Islet of Langerhans (tissue), 1 donor: Measurements from ENCODE around the gene BBX.

Experiments used
- FAIRE-seq: peaks from one replicate; lab custom pipeline; 2011; peaks lifted over from hg19 to GRCh38; lab: Jason Lieb, UNC

BBX gene

DNA sequence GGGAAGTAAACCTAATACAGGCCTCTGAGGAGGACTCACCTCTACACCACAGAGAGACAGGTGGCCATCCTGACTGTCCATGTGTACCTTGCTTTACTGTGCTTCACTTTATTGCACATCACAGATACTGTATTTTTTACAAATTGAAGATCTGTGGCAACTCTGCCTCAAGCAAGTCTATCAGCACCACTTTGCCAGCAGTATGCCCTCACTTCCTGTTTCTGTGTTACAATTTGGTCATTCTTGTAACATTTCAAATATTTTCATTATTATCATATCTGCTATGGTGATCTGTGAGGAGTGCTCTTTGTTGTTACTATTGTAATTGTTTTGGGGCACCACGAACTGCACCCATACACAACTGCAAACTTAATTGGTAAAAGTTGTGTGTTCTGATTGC, 78.0 kb downstream of the BBX start:
- FAIRE-seq = no peak

DNA sequence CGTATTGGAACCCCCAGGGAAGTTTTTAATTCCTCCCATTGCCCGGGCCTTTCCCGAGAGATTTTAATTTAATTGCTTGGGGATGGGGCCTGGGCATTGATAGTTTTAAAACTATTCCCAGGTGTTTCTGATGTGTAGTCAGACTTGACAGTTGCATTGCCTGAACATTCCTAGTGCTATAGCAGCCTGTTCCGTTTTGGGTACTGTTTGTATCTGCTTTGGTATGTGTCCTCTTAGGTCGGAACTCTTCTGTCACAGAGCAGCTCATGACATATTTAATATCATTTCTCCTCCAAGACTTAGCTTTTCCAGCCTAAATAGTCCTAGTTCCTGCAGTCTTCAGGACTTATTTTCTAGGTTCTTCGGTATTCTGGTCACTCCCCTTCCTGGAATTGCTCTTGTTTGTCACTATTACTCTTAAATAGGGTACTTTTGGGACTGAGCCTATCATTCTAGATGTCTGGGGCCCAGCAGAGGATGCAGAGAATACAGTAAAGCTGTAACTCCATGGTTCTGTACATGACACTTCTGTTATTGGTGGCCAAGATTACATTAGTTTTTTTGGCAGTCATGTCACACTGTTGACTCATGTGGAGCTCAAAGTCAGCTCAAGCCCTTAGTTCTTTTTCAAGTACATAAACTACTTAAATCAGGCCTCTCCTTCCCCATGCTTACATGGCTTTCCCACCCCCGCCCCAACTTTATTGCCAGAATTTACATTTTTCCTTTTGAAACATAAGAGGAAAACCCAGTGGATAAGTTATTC, 81.5 kb downstream of the BBX start:
- no peak for FAIRE-seq

DNA sequence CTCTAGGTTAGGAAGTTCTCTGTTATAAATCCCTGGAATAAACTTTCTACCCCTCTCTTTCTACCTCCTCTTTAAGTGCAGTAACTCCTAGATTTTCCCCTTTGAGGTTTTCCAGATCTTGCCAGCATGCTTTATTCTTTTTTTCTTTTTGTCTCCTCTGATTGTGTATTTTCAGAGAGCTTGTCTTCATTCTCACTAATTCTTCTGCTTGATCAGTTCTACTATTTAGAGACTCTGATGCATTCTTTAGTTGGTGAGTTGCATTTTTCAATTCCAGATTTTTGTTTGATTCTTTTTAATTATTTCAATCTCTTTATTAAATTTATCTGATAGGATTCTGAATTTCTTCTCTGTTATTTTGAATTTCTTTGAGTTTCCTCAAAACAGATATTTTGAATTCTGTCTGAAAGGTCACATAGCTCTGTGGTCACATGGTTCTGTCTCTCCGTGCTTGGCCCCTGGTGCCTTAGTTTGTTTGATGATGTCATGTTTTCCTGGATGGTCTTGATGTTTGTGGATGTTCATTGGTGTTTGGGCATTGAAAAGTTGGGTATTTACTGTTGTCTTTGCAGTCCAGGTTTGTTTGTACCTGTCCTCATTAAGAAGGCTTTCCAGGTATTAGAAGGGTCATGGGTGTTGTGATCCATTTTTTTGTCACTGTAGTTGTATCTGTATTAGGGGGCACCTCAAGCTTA, 89.2 kb downstream of the BBX start:
- peak; percentile 69 for FAIRE-seq

DNA sequence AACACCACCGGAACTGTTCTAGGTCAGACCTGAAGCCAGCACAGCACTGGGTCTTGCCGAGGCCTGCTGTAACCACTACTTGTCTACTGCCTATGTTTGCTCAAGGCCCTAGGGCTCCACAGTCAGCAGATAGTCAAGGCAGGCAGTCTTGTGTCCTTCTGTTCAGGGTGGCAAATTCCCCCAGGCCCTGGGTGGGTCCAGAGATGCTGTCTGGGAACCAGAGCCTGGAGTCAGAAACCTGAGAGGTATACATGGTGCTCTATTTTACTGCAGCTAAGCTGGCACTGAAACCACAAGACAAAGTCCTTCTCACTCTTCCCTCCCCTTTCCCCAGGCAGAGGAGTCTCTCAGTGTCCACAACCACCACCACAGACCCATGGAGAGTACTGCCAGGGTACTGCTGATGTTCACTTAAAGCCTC, 89.9 kb downstream of the BBX start:
- no peak for FAIRE-seq

GRCh38 chr3:107619549-107619948, 96.8 kb downstream of the BBX start:
- FAIRE-seq = no peak

GRCh38 chr3:107620534-107620933, 97.8 kb downstream of the BBX start:
- FAIRE-seq = no peak

DNA sequence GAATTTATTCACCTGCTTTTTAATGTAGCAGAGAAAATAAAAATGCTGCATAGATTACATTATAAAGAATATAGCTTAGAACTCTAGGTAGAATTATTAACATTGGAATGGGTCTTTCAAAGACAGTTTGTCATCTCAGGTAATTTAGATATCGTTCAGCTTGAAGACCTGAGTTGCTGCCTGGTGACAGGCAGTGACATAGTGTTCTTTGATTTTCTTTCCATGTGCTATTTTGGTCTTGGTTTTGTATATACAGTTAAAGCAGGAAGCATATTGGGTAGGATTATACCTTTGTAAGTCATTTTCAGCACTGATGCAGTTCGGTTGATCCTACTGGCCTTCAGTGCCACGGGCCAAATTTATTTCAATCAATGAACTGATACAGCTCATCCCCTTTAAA, 98.7 kb downstream of the BBX start:
- FAIRE-seq = no peak

- FAIRE-seq = peak; percentile 92
Measured at GRCh38 chr3:107627962-107628542, 105.3 kb downstream of the BBX start.

- FAIRE-seq = no peak
Measured at GRCh38 chr3:107629566-107629965, 106.8 kb downstream of the BBX start.

GRCh38 chr3:107630779-107631178, 108.0 kb downstream of the BBX start:
- no peak for FAIRE-seq

DNA sequence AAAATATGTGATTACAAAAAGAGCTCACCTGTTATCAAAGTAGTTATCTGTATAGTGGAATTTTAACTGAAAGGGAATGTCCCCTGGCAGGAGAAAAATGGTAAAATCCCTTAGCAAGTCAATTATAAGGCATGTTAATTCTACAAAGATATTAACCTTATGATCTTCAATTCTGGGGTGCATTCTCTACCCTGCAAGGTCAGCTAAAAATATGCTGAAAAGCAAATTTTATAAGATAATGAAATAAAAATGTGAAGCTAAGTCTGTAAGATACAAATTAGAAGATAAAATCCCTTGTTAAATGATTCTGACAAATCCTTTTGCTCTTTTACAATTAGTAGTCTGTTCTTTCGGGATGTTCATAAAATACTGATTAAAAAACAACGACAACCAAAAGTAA, 109.8 kb downstream of the BBX start:
- FAIRE-seq = no peak

GRCh38 chr3:107633327-107634098, 110.8 kb downstream of the BBX start:
- FAIRE-seq = peak; percentile 13

DNA sequence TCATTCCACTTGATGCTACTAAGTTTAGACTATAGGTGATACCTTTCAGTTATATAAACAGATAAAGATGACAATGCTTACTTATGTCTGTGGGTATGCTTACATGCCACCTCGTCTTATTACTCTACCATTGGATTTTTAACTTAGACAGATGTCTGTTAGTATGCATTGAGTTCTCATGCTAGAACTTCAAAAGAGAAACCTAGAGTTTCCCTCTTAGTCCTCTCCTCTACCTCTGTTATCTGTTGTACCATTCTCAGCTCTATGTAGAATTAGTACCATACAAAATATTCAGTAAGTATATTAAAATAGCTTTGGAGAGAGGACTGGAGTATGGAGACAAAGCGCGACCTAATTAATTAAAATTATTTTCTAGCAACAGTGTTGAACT, 111.3 kb downstream of the BBX start:
- no peak for FAIRE-seq

GRCh38 chr3:107637416-107638183, 114.8 kb downstream of the BBX start:
- no peak for FAIRE-seq

DNA sequence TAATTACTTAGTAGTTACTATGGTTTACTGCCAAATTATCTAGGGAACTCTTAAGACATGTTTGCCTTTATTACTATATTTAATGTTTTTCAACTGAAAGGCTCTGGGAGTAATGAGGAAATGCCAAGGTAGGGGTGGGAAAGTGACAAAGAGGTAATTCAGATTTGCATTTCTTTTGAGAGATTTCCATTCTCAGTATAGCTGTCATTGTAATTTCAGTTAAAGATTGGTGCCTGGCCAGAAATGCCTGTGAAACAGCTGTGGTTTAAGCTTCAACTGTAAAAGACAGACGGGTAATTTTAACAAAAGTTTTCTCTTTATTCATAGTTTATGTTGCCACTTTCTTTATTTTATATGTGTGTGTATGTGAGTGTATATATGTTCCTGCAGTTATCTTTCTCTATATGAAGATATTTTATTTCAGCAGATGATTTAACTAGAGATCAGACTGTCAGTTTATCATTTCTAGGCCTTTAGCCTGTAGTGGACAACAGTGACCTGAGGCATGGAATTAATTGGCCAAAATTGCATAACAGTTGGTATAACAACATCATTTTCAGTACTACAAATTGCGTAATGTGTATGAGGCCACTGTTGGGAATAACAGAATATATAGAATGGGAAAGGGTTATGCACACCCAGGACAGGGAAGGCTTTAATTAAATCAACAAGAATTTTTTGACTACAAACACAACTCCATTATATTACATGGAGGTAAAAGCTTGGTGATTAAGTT, 119.0 kb downstream of the BBX start:
- FAIRE-seq = peak; percentile 27

DNA sequence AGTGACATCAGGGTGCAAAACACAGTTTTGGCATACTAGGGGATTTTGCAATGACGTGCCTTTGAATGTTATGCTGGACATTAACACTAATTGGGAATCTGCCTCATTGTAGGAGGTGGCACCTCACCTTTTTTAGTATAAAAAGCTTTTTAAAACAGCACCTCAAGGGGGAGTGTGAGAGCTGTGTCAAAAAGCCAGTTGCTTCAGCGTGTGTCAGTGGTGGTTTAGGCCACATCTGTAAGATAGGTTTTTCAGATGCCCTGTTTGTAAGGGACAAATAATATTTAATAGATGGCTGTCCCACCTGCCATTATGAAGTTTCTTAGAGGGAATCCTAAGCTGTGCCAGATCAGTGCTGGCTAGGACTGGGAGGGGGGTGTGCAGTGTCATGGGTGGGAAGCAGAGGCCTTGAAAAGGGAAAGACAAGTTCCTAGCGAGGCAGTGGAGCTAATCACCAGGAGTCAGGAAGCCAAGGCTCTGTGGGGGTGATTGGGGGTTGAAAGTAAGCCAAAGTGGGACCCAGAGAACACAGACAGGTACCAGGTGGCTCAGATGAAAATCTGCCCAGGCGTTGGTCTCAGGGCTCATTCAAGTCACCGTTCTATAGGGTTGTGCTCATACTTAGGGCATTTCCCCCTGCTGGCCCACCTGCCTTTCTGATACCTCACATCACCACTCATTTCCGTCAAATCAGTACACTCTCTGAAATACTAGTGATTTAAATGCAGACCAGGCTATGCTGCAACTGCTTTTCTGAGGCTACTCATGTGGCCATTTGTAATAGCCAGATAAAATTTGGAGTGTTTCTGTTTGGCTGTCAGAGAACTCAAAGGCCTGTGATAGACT, 120.5 kb downstream of the BBX start:
- no peak for FAIRE-seq

GRCh38 chr3:107644631-107645030, 121.9 kb downstream of the BBX start:
- no peak for FAIRE-seq

GRCh38 chr3:107650788-107651187, 128.0 kb downstream of the BBX start:
- FAIRE-seq = no peak

DNA sequence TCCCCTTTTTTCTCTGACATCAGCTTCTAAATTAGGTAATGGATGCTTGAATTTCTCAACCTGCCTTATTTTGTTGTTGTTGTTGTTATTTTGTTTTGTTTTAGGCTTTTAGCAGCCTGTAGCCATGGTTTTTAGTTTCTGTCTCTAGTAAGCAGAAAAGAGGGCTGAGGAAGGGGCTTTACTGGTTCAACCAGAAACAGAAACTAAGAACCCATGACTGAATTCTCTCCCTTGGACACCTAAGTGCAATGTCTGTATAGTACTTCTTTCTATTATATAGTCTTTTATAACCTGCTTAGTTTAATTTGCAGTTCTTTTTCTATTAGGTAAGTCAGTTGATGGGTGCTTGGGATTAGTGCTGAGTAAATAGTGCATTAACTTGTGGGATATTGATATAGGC, 129.0 kb downstream of the BBX start:
- no peak for FAIRE-seq

DNA sequence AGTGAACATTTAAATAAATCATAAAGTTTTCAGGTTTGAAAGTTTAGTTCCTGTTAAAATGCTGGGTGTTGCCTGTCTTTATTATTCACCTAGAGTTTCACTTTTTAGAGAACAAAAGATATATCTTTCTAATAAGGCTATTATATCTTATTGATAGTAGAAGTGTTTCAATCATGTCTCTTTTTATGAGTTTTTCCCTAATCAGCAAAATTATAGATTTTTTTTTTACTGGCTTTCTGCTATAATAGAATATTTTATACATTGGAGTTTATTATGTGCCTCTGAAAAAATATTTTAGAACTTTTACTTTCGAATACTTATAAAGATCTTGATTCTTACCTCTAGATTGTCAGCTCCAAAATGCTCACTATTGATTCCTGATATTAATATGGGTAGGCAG, 131.5 kb downstream of the BBX start:
- no peak for FAIRE-seq
